Testis (tissue), 3 donors: Measurements from ENCODE around the gene PPBP. TPM values are rescaled to one million over a fixed set of nuclear protein-coding genes. Genes with fewer than 3 reads are reported as not detected.

Experiments used
- DNase-seq: peaks from one replicate; pipeline ENCODE4 v3.0.0-alpha.2; 2019
- H3K27ac ChIP-seq, 2 donors: fragments of 200-600 bp; sonication (generic); one replicate each; pipeline ENCODE4 v1.5.1; 2019
- H3K27me3 ChIP-seq: fragments of 200-600 bp; sonication (generic); one replicate; pipeline ENCODE4 v1.5.1; 2019
- H3K36me3 ChIP-seq: fragments of 200-600 bp; sonication (generic); one replicate; pipeline ENCODE4 v1.5.1; 2017; ENCODE audit warnings: low read depth; ENCODE audit errors: missing control alignments
- H3K4me1 ChIP-seq: fragments of 200-600 bp; sonication (generic); one replicate; pipeline ENCODE4 v1.5.1; 2019
- H3K4me3 ChIP-seq, 2 donors: fragments of 200-600 bp; sonication (generic); one replicate each; pipeline ENCODE4 v1.5.1; 2017 to 2019
- H3K9me3 ChIP-seq: fragments of 200-600 bp; sonication (generic); one replicate; pipeline ENCODE4 v1.5.1; 2017
- CTCF ChIP-seq, 3 experiments: fragments of 450-650 bp in 2 of 3; fragments of 200-600 bp in 1 of 3; sonication (generic) in 1 of 3; IDR thresholded peaks; one replicate each; pipeline ENCODE4 v1.5.1; 2016 to 2019; ENCODE audit warnings: antibody characterized with exemption in 3 of 3, mild to moderate bottlenecking in 2 of 3, moderate library complexity in 1 of 3
- POLR2A ChIP-seq: fragments of 450-650 bp; IDR thresholded peaks from one replicate; pipeline ENCODE4 v1.6.1; 2017; ENCODE audit warnings: antibody characterized with exemption, mild to moderate bottlenecking, moderate library complexity
- WGBS, 2 donors: methylation state at CpG; one replicate each; pipeline ENCODE4 v1.1.5; 2018; 5-methylcytosine and 5-hydroxymethylcytosine counted together
- intact Hi-C: fragments of 100-400 bp; cut with DNase I; formaldehyde crosslinking; loops from one replicate; pipeline ENCODE4 v1.15.1; 2023; ENCODE audit warnings: low total_unique reads
- polyA plus RNA-seq: library from polyadenylated mRNA; stranded (reverse); fragments of 350-450 nt; fragmentation: Illumina TruSeq; extraction: RNeasy Lipid Tissue Mini Kit (QIAGEN cat#74804); gene quantifications from one replicate; pipeline ENCODE4 v1.2.3, GENCODE V29; 2014; ENCODE audit warnings: low read depth, low replicate concordance; ENCODE audit not compliant: insufficient read depth
- total RNA-seq, 2 donors: library from RNA; depleted of rRNA; stranded (reverse); fragments of >200 nt; gene quantifications; one replicate each; pipeline ENCODE4 v1.2.3, GENCODE V29; 2016

PPBP gene
- total and polyA plus RNA-seq, 3 donors from 2014 or later = not detected

- TF ChIP-seq CTCF (IDR thresholded peaks at IDR 0.05) = no peak
- no peak for TF ChIP-seq POLR2A
- intact Hi-C loops = no loop called here
- Histone ChIP-seq H3K4me1 (no peaks in the 10 kb centered on the region), H3K27me3 (no peaks in the 10 kb centered on the region), H3K4me3 (no peak overlapping the region), H3K36me3 (no peaks in the 10 kb centered on the region), H3K9me3 (no peaks in the 10 kb centered on the region), H3K27ac (no peak overlapping the region)
- WGBS, 2 donors = 83 to 96% methylated on average over 1 of the region's 1 CpG
- DNase-seq = no peak
These were observed 3.7 kb upstream of the PPBP start for GRCh38 chr4:73991742-73992000.

- TF ChIP-seq POLR2A = no peak
- no peak for TF ChIP-seq CTCF (IDR thresholded peaks at IDR 0.05)
- no peaks in the 10 kb centered on the region for H3K27me3 ChIP-seq
- DNase-seq = no peak
- H3K27ac ChIP-seq = no peak overlapping the region
- no peaks in the 10 kb centered on the region for H3K4me1 ChIP-seq
- H3K9me3 ChIP-seq = no peaks in the 10 kb centered on the region
- H3K4me3 ChIP-seq = no peak overlapping the region
- intact Hi-C loops = no loop called here
- H3K36me3 ChIP-seq = no peaks in the 10 kb centered on the region
- 88 to 90% methylated on average over 9 of the region's 9 CpGs for WGBS, 2 donors
These were observed 3.2 kb upstream of the PPBP start for GRCh38 chr4:73990988-73991741.

- Histone ChIP-seq H3K4me1 (no peaks in the 10 kb centered on the region), H3K9me3 (no peaks in the 10 kb centered on the region), H3K27ac (no peak overlapping the region), H3K27me3 (no peaks in the 10 kb centered on the region), H3K4me3 (no peak overlapping the region), H3K36me3 (no peaks in the 10 kb centered on the region)
- no peak for DNase-seq
- TF ChIP-seq CTCF (IDR thresholded peaks at IDR 0.05) (no peak), POLR2A (no peak)
- WGBS, 2 donors = 87 to 88% methylated on average over 5 of the region's 5 CpGs
- intact Hi-C loops = no loop called here
These were observed 1.9 kb upstream of the PPBP start for GRCh38 chr4:73989928-73990327.

GRCh38 chr4:73989031-73989430, 1.0 kb upstream of the PPBP start:
- TF ChIP-seq CTCF (IDR thresholded peaks at IDR 0.05) (no peak), POLR2A (no peak)
- intact Hi-C loops = no loop called here
- DNase-seq = no peak
- no peaks in the 10 kb centered on the region for H3K4me1 ChIP-seq
- no peak overlapping the region for H3K4me3 ChIP-seq
- H3K9me3 ChIP-seq = no peaks in the 10 kb centered on the region
- 76 to 81% methylated on average over 3 of the region's 3 CpGs for WGBS, 2 donors
- H3K36me3 ChIP-seq = no peaks in the 10 kb centered on the region
- no peaks in the 10 kb centered on the region for H3K27me3 ChIP-seq
- H3K27ac ChIP-seq = no peak overlapping the region

- H3K27ac ChIP-seq = no peak overlapping the region
- no peak for DNase-seq
- TF ChIP-seq CTCF (IDR thresholded peaks at IDR 0.05) = no peak
- no peak for TF ChIP-seq POLR2A
- no peaks in the 10 kb centered on the region for H3K27me3 ChIP-seq
- no peak overlapping the region for H3K4me3 ChIP-seq
- intact Hi-C loops = no loop called here
- no peaks in the 10 kb centered on the region for H3K36me3 ChIP-seq
- H3K4me1 ChIP-seq = no peaks in the 10 kb centered on the region
- 36 to 61% methylated on average over 1 of the region's 1 CpG for WGBS, 2 donors
- H3K9me3 ChIP-seq = no peaks in the 10 kb centered on the region
These were observed 2.5 kb downstream of the PPBP start for GRCh38 chr4:73985528-73985852.
